ENCODE data around the gene ST6GAL1.
"Not testable (repeated sequence)": the region's sequence is repeated elsewhere in the genome, so short reads cannot be mapped to it uniquely, and the experiment has no call there.

Gene ST6GAL1

DNA sequence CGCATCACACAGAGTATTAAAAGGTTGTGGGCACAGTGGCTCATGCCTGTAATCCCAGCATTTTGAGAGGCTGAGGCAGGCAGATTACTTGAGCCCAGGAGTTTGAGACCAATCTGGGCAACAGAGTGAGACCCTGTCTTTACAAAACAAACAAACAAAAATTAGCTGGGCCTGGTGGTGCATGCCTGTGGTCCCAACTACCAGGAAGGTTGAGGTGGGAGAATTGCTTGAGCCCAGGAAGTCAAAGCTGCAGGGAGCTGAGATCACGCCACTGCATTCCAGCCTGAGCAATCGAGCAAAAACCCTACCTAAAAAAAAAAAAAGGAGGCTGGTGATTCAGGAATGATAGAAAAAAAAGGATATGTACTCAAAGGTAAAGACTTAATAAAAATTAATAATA, 28.2 kb upstream of the ST6GAL1 start:
- H3K4me3 Mint-ChIP-seq: no peak overlapping the region
- peaks cover 26% of the 10 kb centered on the region for H3K9me3 Mint-ChIP-seq
- H3K27ac Mint-ChIP-seq: no peak overlapping the region
- H3K36me3 Mint-ChIP-seq: peaks cover 25% of the 10 kb centered on the region
- no peaks in the 10 kb centered on the region for H3K27me3 Mint-ChIP-seq
- ATAC-seq: no peak
- H3K4me1 Mint-ChIP-seq: peaks cover 34% of the 10 kb centered on the region

DNA sequence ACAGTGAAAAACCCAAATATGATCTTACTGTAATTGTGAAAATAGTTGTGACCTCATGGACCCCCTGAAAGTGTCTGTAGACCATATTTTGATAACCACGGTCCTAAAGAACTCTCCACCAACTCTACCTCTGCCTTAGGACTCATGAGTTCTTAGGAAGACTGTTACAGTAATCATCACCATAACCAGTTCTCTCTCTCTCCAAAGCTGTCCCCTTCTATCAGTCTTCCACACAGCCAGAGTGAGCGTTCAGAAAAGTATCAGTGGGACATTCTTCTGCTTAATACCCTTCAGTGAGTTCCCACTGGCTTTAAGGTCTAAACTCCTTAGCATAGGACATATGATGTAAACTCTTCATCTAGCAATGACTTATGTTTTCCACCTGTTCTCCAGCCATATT, 27.6 kb upstream of the ST6GAL1 start:
- ATAC-seq: no peak
- Mint-ChIP-seq H3K4me1 (peaks cover 34% of the 10 kb centered on the region), H3K36me3 (peaks cover 28% of the 10 kb centered on the region), H3K27ac (no peak overlapping the region), H3K4me3 (no peak overlapping the region), H3K9me3 (peaks cover 30% of the 10 kb centered on the region), H3K27me3 (no peaks in the 10 kb centered on the region)

DNA sequence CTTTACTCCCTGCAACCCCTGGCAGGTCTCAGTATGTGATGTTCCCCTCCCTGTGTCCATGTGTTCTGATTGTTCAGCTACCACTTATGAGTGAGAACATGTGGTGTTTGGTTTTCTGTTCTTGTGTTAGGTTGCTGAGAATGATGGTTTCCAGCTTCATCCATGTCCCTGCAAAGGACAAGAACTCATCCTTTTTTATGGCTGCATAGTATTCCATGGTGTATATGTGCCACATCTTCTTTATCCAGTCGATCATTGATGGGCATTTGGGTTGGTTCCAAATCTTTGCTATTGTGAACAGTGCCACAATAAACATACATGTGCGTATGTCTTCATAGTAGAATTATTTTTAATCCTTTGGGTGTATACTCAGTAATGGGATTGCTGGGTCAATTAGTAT, 26.6 kb upstream of the ST6GAL1 start:
- H3K27ac Mint-ChIP-seq, H3K4me3 Mint-ChIP-seq, H3K27me3 Mint-ChIP-seq, ATAC-seq: not testable (repeated sequence)
- Mint-ChIP-seq H3K9me3 (peaks cover 30% of the 10 kb centered on the region), H3K4me1 (peaks cover 39% of the 10 kb centered on the region), H3K36me3 (peaks cover 36% of the 10 kb centered on the region)

DNA sequence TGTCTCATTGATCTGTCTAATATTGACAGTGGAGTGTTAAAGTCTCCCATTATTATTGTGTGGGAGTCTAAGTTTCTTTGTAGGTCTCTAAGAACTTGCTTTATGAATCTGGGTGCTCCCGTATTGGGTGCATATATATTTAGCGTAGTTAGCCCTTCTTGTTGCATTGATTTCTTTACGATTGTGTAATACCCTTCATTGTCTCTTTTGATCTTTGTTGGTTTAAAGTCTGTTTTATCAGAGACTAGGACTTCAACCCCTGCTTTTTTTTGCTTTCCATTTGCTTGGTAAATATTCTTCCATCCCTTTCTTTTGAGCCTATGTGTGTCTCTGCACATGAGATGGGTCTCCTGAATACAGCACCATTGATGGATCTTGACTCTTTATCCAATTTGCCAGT, 23.3 kb upstream of the ST6GAL1 start:
- not testable (repeated sequence) for ATAC-seq

DNA sequence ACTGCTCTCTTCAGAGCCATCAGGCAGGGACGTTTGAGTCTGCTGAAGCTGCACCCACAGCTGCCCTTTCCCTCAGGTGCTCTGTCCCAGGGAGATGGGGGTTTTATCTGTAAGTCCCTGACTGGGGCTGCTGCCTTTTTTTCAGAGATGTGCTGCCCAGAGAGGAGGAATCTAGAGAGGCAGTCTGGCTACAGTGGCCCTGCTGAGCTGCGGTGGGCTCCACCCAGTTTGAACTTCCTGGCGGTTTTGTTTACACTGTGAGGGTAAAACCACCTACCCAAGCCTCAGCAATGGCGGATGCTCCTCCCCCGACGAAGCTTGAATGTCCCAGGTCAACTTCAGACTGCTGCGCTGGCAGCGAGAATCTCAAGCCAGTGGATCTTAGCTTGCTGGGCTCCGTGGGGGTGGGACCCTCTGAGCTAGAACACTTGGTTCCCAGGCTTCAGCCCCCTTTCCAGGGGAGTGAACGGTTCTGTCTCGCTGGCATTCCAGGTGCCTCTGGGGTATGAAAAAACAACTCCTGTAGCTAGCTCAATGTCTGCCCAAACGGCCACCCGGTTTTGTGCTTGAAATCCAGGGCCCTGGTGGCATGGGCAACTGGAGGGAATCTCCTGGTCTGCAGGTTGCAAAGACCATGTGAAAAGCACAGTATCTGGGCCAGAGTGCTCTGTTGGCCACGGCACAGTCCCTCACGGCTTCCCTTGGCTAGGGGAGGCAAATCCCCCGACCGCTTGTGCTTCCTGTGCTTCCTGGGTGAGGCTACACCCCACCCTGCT, 21.1 kb upstream of the ST6GAL1 start:
- Mint-ChIP-seq H3K9me3 (peaks cover 22% of the 10 kb centered on the region), H3K4me1 (peaks cover 27% of the 10 kb centered on the region), H3K4me3 (peak overlapping the region; percentile 66), H3K27ac (peak overlapping the region; percentile 92), H3K27me3 (no peaks in the 10 kb centered on the region), H3K36me3 (peaks cover 27% of the 10 kb centered on the region)
- ATAC-seq: peak; percentile 81

More for the DNA sequence above, 23.3 kb upstream of the ST6GAL1 start:
- Mint-ChIP-seq H3K4me1 (peaks cover 27% of the 10 kb centered on the region), H3K36me3 (peaks cover 36% of the 10 kb centered on the region), H3K9me3 (peaks cover 30% of the 10 kb centered on the region)
- not testable (repeated sequence) for H3K4me3 Mint-ChIP-seq, H3K27ac Mint-ChIP-seq, H3K27me3 Mint-ChIP-seq

DNA sequence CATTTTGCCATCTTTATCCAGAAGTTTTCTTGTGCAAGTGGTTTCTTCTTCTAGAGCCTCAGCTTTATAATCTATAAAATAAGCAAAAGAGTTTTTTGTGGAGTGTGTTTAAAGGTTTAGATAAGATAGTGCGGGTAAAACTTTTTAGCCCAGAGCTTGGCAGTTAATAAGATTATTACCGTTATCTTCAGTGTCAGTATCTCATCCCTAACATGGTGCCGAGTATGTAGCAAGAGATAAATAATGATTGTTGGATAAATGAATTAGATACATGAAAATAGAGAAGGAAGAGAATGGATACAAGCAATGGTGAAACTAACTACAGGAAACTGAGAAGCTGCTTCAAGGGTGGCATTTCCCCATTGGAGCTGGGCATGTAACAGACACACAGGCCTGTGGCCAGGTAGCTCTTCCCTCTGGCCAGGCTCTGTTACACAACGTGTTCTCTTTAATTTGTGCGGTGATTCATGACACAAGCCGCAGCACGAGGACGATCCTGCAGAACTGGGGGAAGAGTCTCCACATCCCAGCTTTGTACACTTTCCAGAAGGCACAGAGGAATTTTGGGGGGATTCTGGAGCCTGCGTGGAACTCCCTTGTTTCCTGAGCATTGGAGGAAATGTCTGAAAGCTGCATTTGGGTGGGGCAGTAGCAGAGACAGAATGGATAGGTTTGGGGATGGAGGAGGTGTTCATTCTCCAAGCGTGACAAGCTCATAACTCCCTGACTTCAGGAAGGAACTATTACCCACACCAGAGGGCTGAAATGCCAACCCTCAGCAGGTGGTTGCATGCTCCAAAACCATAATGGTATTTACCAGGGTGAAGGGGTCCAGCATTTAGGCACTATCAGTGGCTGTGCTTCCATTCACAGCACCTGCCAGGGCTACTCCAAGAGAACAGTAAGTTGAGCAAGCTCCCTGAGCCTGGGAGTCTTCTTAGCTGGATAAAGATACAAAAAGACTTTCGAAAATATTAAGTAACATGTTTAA, 14.2 kb upstream of the ST6GAL1 start:
- H3K4me3 Mint-ChIP-seq: peak overlapping the region; percentile 28

DNA sequence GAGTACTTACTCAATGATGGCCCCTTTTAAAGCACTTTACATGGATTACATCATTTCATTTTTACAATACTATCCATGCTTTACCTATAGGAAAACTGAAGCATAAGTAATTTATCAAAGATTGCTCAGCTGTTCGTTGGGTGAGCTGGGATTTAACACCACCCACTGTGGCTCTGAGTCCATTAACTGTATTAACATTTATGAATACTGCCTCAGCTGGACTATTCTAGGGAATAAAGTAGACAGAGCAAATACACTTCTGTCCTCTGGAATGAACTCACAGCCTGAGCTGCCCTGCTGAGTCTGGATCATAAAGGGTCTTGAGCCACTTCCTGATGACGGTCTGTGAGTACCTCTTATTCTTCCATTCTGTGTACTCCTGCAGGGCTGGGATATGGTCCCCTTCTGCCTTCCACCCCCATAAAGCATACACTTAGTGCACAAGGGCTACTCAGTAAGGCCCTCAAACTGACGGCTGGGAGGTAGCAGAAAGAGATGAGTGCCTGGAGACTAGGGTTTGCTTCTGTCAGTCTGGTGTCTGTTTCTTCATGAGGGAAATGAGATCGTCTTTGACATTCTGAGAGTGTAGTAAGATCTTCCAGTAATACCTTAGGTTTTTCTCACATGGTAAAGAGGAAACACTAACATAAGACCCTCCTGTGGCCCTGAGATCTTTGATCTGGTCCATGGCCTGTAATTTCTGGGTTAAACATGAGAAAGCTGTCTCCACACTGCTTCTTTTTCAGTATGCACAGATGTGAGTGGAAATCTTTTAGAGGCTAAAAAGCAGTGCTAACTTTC, 12.6 kb upstream of the ST6GAL1 start:
- Mint-ChIP-seq H3K4me1 (peaks cover 32% of the 10 kb centered on the region), H3K27ac (no peak overlapping the region)
- ATAC-seq: no peak

More for the DNA sequence above, 14.2 kb upstream of the ST6GAL1 start:
- no peaks in the 10 kb centered on the region for H3K27me3 Mint-ChIP-seq
- peaks cover 32% of the 10 kb centered on the region for H3K4me1 Mint-ChIP-seq
- peak; percentile 86 for ATAC-seq
- H3K27ac Mint-ChIP-seq: peak overlapping the region; percentile 88
- H3K9me3 Mint-ChIP-seq: no peaks in the 10 kb centered on the region
- H3K36me3 Mint-ChIP-seq: no peaks in the 10 kb centered on the region

DNA sequence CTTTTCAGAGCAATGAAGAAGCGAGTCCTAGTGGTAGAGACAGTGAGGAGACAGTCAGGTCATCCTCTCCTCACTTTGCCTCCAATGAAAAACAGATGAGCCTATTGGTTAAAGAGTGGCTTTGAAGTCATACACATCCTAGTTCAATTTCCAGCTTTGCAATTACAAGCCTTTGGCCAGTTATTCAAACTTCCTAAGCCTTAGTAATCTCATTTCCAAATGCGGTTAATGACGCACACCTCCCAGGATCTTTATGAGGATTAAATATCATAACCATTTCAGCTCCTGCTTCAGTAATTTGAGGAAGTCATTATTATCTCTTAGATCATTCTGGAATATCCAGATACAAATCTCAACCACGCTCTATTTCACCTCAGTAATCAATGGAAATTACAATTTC, 10.0 kb upstream of the ST6GAL1 start:
- Mint-ChIP-seq H3K4me3 (no peak overlapping the region), H3K4me1 (peaks cover 15% of the 10 kb centered on the region), H3K9me3 (no peaks in the 10 kb centered on the region), H3K36me3 (no peaks in the 10 kb centered on the region), H3K27me3 (no peaks in the 10 kb centered on the region), H3K27ac (no peak overlapping the region)
- no peak for ATAC-seq

More for the DNA sequence above, 12.6 kb upstream of the ST6GAL1 start:
- no peaks in the 10 kb centered on the region for H3K36me3 Mint-ChIP-seq
- H3K27me3 Mint-ChIP-seq: no peaks in the 10 kb centered on the region
- H3K4me3 Mint-ChIP-seq: no peak overlapping the region
- H3K9me3 Mint-ChIP-seq: no peaks in the 10 kb centered on the region

DNA sequence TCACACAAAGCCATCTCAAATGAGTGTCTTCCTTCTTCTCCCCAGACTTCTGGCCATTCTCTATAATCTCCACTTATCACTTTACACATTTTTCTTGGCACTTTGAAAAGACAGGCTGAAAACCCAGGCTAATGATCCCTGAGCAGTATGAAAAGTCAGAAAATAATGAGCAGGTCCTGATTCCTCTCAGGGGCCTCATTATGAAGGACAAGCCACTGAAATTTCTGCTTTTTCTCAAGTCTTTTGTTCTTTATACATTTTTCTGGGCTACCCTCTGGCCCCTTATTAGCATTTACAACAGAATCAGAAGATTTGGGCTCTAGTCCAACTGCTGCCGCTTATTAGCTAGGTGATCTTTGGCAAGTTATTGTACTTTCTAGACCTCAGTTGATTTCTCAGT, 9.5 kb upstream of the ST6GAL1 start:
- Mint-ChIP-seq H3K27ac (no peak overlapping the region), H3K4me3 (no peak overlapping the region), H3K27me3 (no peaks in the 10 kb centered on the region), H3K4me1 (peaks cover 14% of the 10 kb centered on the region), H3K36me3 (no peaks in the 10 kb centered on the region), H3K9me3 (no peaks in the 10 kb centered on the region)
- ATAC-seq: no peak

DNA sequence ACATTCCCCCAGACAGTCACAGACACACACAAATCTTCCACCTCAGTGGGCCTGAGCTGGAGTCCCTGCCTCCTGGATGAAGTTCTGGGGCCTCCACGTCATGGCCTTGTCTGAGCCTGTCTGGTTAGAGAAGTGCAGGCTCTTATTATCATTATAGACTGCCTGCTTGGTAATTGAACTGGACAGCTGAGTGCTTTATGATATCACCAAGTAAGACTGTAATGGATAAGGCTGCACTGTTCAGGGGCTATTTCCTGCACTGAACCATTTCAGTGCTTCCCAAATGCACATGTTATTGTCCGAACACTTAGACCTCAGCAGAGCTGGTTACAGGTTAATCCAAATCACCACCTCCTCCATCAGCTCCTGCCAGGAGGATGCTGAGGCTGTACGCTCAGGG, 8.7 kb upstream of the ST6GAL1 start:
- H3K4me1 Mint-ChIP-seq: peaks cover 8% of the 10 kb centered on the region
- no peak overlapping the region for H3K4me3 Mint-ChIP-seq
- no peaks in the 10 kb centered on the region for H3K36me3 Mint-ChIP-seq
- no peak overlapping the region for H3K27ac Mint-ChIP-seq
- H3K27me3 Mint-ChIP-seq: no peaks in the 10 kb centered on the region
- no peaks in the 10 kb centered on the region for H3K9me3 Mint-ChIP-seq
- ATAC-seq: no peak

DNA sequence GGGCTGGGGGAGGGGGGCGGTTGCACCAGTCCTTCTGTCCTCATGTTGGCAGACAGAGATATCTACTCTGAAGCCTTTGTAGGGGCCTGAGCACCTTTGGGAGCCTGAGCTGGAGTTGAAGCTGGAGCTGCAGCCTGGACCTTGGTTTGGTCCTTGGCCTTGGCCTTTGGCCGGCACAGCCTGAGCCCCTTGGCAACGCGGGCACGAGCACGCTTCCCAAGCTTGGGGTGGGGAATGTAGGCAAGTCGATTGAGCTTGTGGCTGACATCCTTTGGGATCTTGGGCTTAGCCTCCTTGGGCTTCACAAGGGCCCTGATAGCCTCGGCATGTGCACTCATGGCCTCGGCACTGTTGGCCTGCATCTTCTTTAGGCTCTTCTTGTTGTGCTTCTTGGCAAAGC, 8.1 kb upstream of the ST6GAL1 start:
- Mint-ChIP-seq H3K9me3 (no peaks in the 10 kb centered on the region), H3K27me3 (no peaks in the 10 kb centered on the region), H3K4me1 (peaks cover 6% of the 10 kb centered on the region), H3K27ac (no peak overlapping the region), H3K36me3 (no peaks in the 10 kb centered on the region), H3K4me3 (no peak overlapping the region)
- ATAC-seq: no peak

DNA sequence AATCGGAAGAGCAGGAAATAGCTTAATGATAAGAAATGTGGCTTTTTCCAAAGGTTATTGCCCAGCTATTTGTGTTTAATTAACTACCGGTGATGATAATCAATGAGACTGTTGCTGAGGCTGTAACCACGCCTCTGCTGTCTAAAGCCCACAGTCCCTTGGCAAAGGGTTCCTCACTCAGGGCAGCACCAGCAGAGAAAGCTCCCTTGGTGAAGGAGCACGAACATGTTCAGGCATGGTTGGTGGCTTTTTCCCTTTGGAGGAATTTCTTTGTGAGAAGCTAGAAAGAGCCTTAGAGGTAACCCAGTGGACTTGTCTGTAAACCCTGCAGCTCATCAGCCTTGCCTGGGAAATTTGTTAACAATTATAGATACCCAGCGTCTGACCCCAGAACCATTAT, 7.5 kb upstream of the ST6GAL1 start:
- Mint-ChIP-seq H3K4me3 (no peak overlapping the region), H3K36me3 (no peaks in the 10 kb centered on the region), H3K4me1 (peaks cover 6% of the 10 kb centered on the region), H3K27me3 (no peaks in the 10 kb centered on the region), H3K27ac (no peak overlapping the region), H3K9me3 (no peaks in the 10 kb centered on the region)
- ATAC-seq: no peak

DNA sequence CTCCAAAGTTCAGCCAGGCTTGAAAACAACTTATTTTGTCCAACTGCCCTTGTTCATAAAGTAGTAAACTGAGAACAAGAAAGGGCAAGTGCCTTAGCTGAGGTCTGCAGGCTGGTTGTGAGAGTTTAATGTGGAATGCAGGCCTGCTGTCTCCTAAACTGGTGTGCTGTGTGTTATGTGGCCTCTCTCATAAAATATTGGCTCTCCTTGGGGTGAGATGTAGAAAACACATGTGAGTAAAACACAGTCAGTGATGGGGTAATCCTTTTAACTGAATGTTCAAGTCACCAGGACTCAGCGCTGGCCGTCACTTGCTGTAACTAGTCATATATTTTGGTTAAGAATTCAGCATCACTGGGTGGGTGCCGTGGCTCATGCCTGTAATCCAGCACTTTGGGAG, 7.1 kb upstream of the ST6GAL1 start:
- Mint-ChIP-seq H3K4me1 (peaks cover 6% of the 10 kb centered on the region), H3K9me3 (no peaks in the 10 kb centered on the region), H3K27ac (no peak overlapping the region), H3K4me3 (no peak overlapping the region), H3K27me3 (no peaks in the 10 kb centered on the region), H3K36me3 (no peaks in the 10 kb centered on the region)
- ATAC-seq: no peak

DNA sequence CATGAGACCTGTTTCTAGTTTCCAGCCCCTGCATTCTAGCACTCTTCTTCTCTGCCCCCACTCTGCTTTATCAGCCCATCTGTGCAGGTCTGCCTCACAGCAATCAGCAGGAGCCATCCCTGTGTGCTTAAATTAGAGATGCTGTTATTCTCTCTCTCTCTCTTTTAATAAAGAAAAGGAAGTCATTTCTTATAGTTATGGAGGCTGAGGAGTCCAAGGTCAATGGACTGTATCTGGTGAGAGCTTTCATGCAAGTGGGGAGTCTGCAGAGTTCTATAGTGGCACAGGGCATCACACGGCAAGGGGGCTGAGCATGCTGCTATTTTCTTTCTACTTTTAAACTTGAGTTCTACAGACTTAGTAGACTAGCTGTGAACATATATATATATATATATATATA, 4.5 kb upstream of the ST6GAL1 start:
- no peaks in the 10 kb centered on the region for H3K27me3 Mint-ChIP-seq
- H3K4me3 Mint-ChIP-seq: no peak overlapping the region
- no peak overlapping the region for H3K27ac Mint-ChIP-seq
- no peaks in the 10 kb centered on the region for H3K9me3 Mint-ChIP-seq
- no peak for ATAC-seq
- peaks cover 11% of the 10 kb centered on the region for H3K4me1 Mint-ChIP-seq
- no peaks in the 10 kb centered on the region for H3K36me3 Mint-ChIP-seq

DNA sequence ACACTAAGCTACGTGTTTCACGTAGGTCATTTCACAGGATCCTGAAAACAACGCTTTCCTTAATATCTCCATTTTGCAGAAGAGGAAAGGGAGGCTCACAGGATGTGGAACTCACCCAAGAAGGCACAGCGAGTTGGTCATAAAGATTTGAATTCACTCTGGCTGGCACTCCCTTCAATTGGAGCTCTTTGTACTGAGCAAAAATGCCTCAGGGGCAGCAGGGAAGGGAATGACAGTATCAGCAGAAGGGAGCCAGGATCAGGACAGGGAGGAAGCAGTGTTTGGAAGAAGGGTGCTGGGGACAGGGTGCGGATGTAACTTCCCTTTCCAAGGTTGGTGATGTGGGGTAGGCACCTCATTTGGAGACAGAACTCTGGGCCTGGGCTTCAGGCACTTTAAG, 1.1 kb upstream of the ST6GAL1 start:
- H3K27ac Mint-ChIP-seq: no peak overlapping the region

More for the DNA sequence above, 1.1 kb upstream of the ST6GAL1 start:
- Mint-ChIP-seq H3K36me3 (peaks cover 11% of the 10 kb centered on the region), H3K27me3 (no peaks in the 10 kb centered on the region), H3K4me1 (peaks cover 37% of the 10 kb centered on the region), H3K9me3 (no peaks in the 10 kb centered on the region), H3K4me3 (no peak overlapping the region)
- ATAC-seq: no peak
